SK-N-MC (cell line): Measurements from ENCODE around the gene HSD17B1.

Source experiments
- EZH2 ChIP-seq: fragments of 200-600 bp; sonication (generic); IDR thresholded peaks from one replicate; pipeline ENCODE4 v1.6.1; 2017; ENCODE audit warnings: antibody characterized with exemption
- FOXP2 ChIP-seq: optimal IDR thresholded peaks from 2 replicates; pipeline ENCODE3; 2011; ENCODE audit warnings: mild to moderate bottlenecking, moderate library complexity; ENCODE audit not compliant: insufficient read depth; ENCODE audit errors: extremely low read length, control extremely low read depth
- POLR2AphosphoS5 ChIP-seq: IDR thresholded peaks from 2 replicates; pipeline ENCODE4 v1.6.1; 2012; ENCODE audit warnings: mild to moderate bottlenecking, low read depth, low read length, borderline replicate concordance

GRCh38 chr17:42579794-42580551 is 27.2 kb downstream of the HSD17B1 start:
- TF ChIP-seq EZH2 (no peak), POLR2AphosphoS5 (no peak), FOXP2 (no peak)
